ENCODE results near the gene SPPL3.

- TF ChIP-seq REST (IDR thresholded peaks at IDR 0.05; ENCODE audit: low read depth) (no peak), CEBPB (IDR thresholded peaks at IDR 0.05) (no peak), EP300 (IDR thresholded peaks at IDR 0.05; ENCODE audit: borderline replicate concordance) (no peak), USF1 (IDR thresholded peaks at IDR 0.05) (no peak), RAD21 (IDR thresholded peaks at IDR 0.05; ENCODE audit: low read depth) (no peak), YY1 (IDR thresholded peaks at IDR 0.05; ENCODE audit: low read depth) (no peak), FOXM1 (IDR thresholded peaks at IDR 0.05; ENCODE audit: borderline replicate concordance, low read depth) (no peak)
These were observed 17.5 kb upstream of the SPPL3 start for GRCh38 chr12:120921637-120922036.
